K562 (cell line): ENCODE results near the gene UBE2J2. TPM values are rescaled to one million over a fixed set of nuclear protein-coding genes. Genes with fewer than 3 reads are reported as not detected.
A peak's percentile ranks its signal among the peaks of the same experiment; 100 is the strongest.

Experiments used
- ARNT ChIP-seq, 2 experiments: fragments of 450-650 bp; IDR thresholded peaks; 2 replicates each; pipeline ENCODE4 v1.6.1; 2016; ENCODE audit warnings: mild to moderate bottlenecking in 1 of 2
- C11orf30 ChIP-seq: fragments of 450-650 bp; IDR thresholded peaks from 2 replicates; pipeline ENCODE4 v1.6.1; 2016; ENCODE audit warnings: low read depth, mild to moderate bottlenecking
- CHCHD3 ChIP-seq: fragments of 250-450 bp; sonication (Bioruptor Pico); IDR thresholded peaks from 2 replicates; pipeline ENCODE4 v2.1.2; 2022; ENCODE audit warnings: mild to moderate bottlenecking
- EHMT2 ChIP-seq: fragments of 450-650 bp; IDR thresholded peaks from 2 replicates; pipeline ENCODE4 v1.6.1; 2018; ENCODE audit warnings: antibody characterized with exemption
- FOXA3 ChIP-seq, 2 experiments: fragments of 450-650 bp in 1 of 2; sonication (generic) in 1 of 2; formaldehyde crosslinking; IDR thresholded peaks in 1 of 2; conservative IDR thresholded peaks in 1 of 2; 2 replicates each; pipeline versions ENCODE4 v1.4.0 to v1.8.0; 2020 to 2022; ENCODE audit warnings: mild to moderate bottlenecking in 2 of 2, missing genetic modification reagents in 1 of 2
- HDAC2 ChIP-seq: fragments of 450-650 bp; IDR thresholded peaks from 2 replicates; pipeline ENCODE4 v1.6.1; 2016; ENCODE audit warnings: mild to moderate bottlenecking
- HMGN3 ChIP-seq: IDR thresholded peaks from 2 replicates; pipeline ENCODE4 v1.6.1; 2011; ENCODE audit warnings: borderline replicate concordance, low read depth, mild to moderate bottlenecking, mixed read lengths, low read length; ENCODE audit not compliant: insufficient read length; ENCODE audit errors: extremely low read depth
- ID3 ChIP-seq, 2 experiments: fragments of 250-450 bp in 1 of 2; fragments of 450-650 bp in 1 of 2; sonication (Bioruptor Pico) in 1 of 2; IDR thresholded peaks; 2 replicates each; pipeline versions ENCODE4 v1.6.1 to v1.8.0; 2016 to 2021; ENCODE audit warnings: mild to moderate bottlenecking in 2 of 2, moderate library complexity in 2 of 2, missing compliant biosample characterization in 1 of 2, missing genetic modification characterization in 1 of 2
- JUND ChIP-seq, 2 experiments: IDR thresholded peaks; 2 replicates in 1 of 2; 3 replicates in 1 of 2; pipeline ENCODE4 v1.6.1; 2011; ENCODE audit warnings: borderline replicate concordance in 2 of 2, low read depth in 2 of 2, low read length in 2 of 2, improper control_type of control experiment in 1 of 2, missing biosample characterization in 1 of 2, missing genetic modification characterization in 1 of 2, missing genetic modification reagents in 1 of 2
- PKNOX1 ChIP-seq: fragments of 450-650 bp; IDR thresholded peaks from 2 replicates; pipeline ENCODE4 v1.6.1; 2016
- RNF219 ChIP-seq: fragments of 250-450 bp; sonication (Bioruptor Pico); IDR thresholded peaks from 2 replicates; pipeline ENCODE4 v1.5.0; 2022; ENCODE audit warnings: mild to moderate bottlenecking
- SIN3A ChIP-seq, 2 experiments: fragments of 150-350 bp in 1 of 2; IDR thresholded peaks; 2 replicates each; pipeline ENCODE4 v1.6.1; 2011 to 2016; ENCODE audit warnings: borderline replicate concordance in 2 of 2, low read depth in 2 of 2, low read length in 2 of 2, mild to moderate bottlenecking in 2 of 2, moderate library complexity in 2 of 2; ENCODE audit not compliant: control insufficient read depth in 1 of 2
- THRAP3 ChIP-seq: fragments of 450-650 bp; IDR thresholded peaks from 2 replicates; pipeline ENCODE4 v1.6.1; 2016; ENCODE audit warnings: mild to moderate bottlenecking, inconsistent platforms, borderline replicate concordance
- YBX1 ChIP-seq: fragments of 450-650 bp; IDR thresholded peaks from 2 replicates; pipeline ENCODE4 v1.7.1; 2016; ENCODE audit warnings: mild to moderate bottlenecking
- ZKSCAN3 ChIP-seq: fragments of 250-450 bp; sonication (Bioruptor Pico); IDR thresholded peaks from 2 replicates; pipeline ENCODE4 v1.4.0; 2020
- ZNF41 ChIP-seq: fragments of 250-450 bp; sonication (Bioruptor Pico); conservative IDR thresholded peaks from 2 replicates; pipeline ENCODE4 v1.4.0; 2020; ENCODE audit warnings: mild to moderate bottlenecking
- ZNF511 ChIP-seq: sonication (generic); formaldehyde crosslinking; IDR thresholded peaks from 2 replicates; pipeline ENCODE4 v1.8.0; 2022; ENCODE audit warnings: mild to moderate bottlenecking, missing genetic modification reagents
- polyA plus RNA-seq, 8 experiments: library from polyadenylated mRNA; depleted of rRNA in 4 of 8; stranded (reverse) in 5 of 8; unstranded in 3 of 8; fragments of >200 nt; fragmentation: Nextera tagmentation in 2 of 8; fragmentation: Illumina TruSeq in 1 of 8; extraction: Ambion mirVana in 2 of 8; extraction: Trizol in 1 of 8; gene quantifications; 2 replicates each; pipeline versions ENCODE4 v1.2.1 to v1.2.3, GENCODE V29; 2011 to 2014; ENCODE audit warnings: inconsistent platforms in 1 of 8, missing spikeins in 1 of 8
- total RNA-seq, 7 experiments: library from RNA; depleted of rRNA in 6 of 7; stranded (reverse); fragments of >200 nt in 6 of 7; fragmentation: Illumina TruSeq in 2 of 7; extraction: Trizol in 2 of 7; gene quantifications; 2 replicates each; pipeline versions ENCODE4 v1.2.1 to v1.2.3, GENCODE V29; 2011 to 2021; ENCODE audit warnings: low replicate concordance in 1 of 7
- TF ChIP-seq, protein P1 (sequence below): sonication (generic); IDR thresholded peaks from 2 replicates; pipeline ENCODE4 v1.6.1; 2016
- TF ChIP-seq, protein P2 (sequence below): fragments of 250-450 bp; sonication (Bioruptor Pico); IDR thresholded peaks from 2 replicates; pipeline ENCODE4 v1.8.0; 2022; ENCODE audit warnings: inconsistent platforms, mild to moderate bottlenecking, moderate library complexity, borderline replicate concordance

Gene UBE2J2
- total and polyA plus RNA-seq, 9 of the 15 experiments (the other 6 are each of a cell fraction or from before 2014, with no cell fraction given) = 0.93 to 112 (median 75.5) TPM

- TF ChIP-seq ID3 (CRISPR knock-in tag; IDR thresholded peaks at IDR 0.05) = no peak
- TF ChIP-seq ID3 (tag; IDR thresholded peaks at IDR 0.05) = peak; percentile 73; the same call in 1 of the 2 replicates
- TF ChIP-seq C11orf30 = no peak; the same call in 1 of the 2 replicates
- TF ChIP-seq EHMT2 = no peak
- TF ChIP-seq, protein P1, sequence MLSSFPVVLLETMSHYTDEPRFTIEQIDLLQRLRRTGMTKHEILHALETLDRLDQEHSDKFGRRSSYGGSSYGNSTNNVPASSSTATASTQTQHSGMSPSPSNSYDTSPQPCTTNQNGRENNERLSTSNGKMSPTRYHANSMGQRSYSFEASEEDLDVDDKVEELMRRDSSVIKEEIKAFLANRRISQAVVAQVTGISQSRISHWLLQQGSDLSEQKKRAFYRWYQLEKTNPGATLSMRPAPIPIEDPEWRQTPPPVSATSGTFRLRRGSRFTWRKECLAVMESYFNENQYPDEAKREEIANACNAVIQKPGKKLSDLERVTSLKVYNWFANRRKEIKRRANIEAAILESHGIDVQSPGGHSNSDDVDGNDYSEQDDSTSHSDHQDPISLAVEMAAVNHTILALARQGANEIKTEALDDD = no peak
- TF ChIP-seq ARNT (IDR thresholded peaks at IDR 0.05) = no peak
- peak; percentile 53 to 61; a peak in 1 of 4 replicates for TF ChIP-seq SIN3A (IDR thresholded peaks at IDR 0.05; ENCODE audit: borderline replicate concordance in 2 of 2, control insufficient read depth in 1 of 2, low read depth in 2 of 2, low read length in 2 of 2)
- TF ChIP-seq CHCHD3 (CRISPR knock-in tag) = no peak
- 0 out of 2 replicates have a peak, but pooled peaks have one; percentile 13 for TF ChIP-seq JUND (IDR thresholded peaks at IDR 0.05; ENCODE audit: borderline replicate concordance, low read depth, low read length)
- TF ChIP-seq JUND (tag; IDR thresholded peaks at IDR 0.05; ENCODE audit: borderline replicate concordance, low read depth, low read length) = no peak; the same call in 2 of the 3 replicates
- TF ChIP-seq THRAP3 = no peak
- TF ChIP-seq FOXA3 (CRISPR knock-in tag; conservative IDR thresholded peaks at IDR 0.05 in 1 of 2, IDR thresholded peaks at IDR 0.05 in 1 of 2) = peak in 1 of 2 experiments; percentile 58; a peak in 2 of 4 replicates
- TF ChIP-seq RNF219 (CRISPR knock-in tag) = no peak
- TF ChIP-seq ZNF511 (CRISPR knock-in tag) = 0 out of 2 replicates have a peak, but pooled peaks have one; percentile 27
- TF ChIP-seq, protein P2, sequence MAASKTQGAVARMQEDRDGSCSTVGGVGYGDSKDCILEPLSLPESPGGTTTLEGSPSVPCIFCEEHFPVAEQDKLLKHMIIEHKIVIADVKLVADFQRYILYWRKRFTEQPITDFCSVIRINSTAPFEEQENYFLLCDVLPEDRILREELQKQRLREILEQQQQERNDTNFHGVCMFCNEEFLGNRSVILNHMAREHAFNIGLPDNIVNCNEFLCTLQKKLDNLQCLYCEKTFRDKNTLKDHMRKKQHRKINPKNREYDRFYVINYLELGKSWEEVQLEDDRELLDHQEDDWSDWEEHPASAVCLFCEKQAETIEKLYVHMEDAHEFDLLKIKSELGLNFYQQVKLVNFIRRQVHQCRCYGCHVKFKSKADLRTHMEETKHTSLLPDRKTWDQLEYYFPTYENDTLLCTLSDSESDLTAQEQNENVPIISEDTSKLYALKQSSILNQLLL (CRISPR knock-in tag) = no peak
- no peak for TF ChIP-seq ZNF41 (CRISPR knock-in tag)
- peak; percentile 52 for TF ChIP-seq HMGN3
- TF ChIP-seq PKNOX1 = no peak
- no peak for TF ChIP-seq ZKSCAN3 (CRISPR knock-in tag)
- TF ChIP-seq YBX1 = no peak
- TF ChIP-seq HDAC2 = 0 out of 2 replicates have a peak, but pooled peaks have one; percentile 51
These were observed at the start of gene UBE2J2 (continued) for GRCh38 chr1:1273512-1274298.
